OCI-LY3 (cell line): ENCODE measurements around the gene CHD6.

Experiments
- H2AFZ ChIP-seq: fragments of 200-600, 300-600 bp; shearing (Covaris generic); 2 replicates; pipeline ENCODE4 v1.6.0; 2014; ENCODE audit warnings: antibody characterized with exemption, low read depth, low read length
- H3K27ac ChIP-seq: fragments of 200-600, 300-600 bp; sonication (generic); 2 replicates; pipeline ENCODE4 v1.5.1; 2014; ENCODE audit warnings: mild to moderate bottlenecking, low read length, moderate library complexity, mixed read lengths
- H3K27me3 ChIP-seq: fragments of 200-600, 300-600 bp; sonication (generic); 2 replicates; pipeline ENCODE4 v1.6.1; 2014; ENCODE audit warnings: low read depth, low read length, mixed read lengths
- H3K36me3 ChIP-seq: fragments of 200-600, 300-600 bp; sonication (generic); replicated peaks from 2 replicates; pipeline ENCODE3; 2014; ENCODE audit warnings: low read depth, low read length, mixed read lengths
- H3K4me1 ChIP-seq: fragments of 300-600, 200-600 bp; sonication (generic); 2 replicates; pipeline ENCODE4 v1.6.1; 2014; ENCODE audit warnings: low read length, mixed read lengths
- H3K4me2 ChIP-seq: fragments of 200-600, 300-600 bp; sonication (generic); 2 replicates; pipeline ENCODE4 v1.6.1; 2014; ENCODE audit warnings: low read length, mixed read lengths
- H3K4me3 ChIP-seq: fragments of 300-600, 200-600 bp; sonication (generic); 2 replicates; pipeline ENCODE4 v1.5.1; 2014; ENCODE audit warnings: antibody characterized with exemption, mild to moderate bottlenecking, low read length, moderate library complexity
- H3K79me2 ChIP-seq: fragments of 300-600, 200-600 bp; shearing (Covaris generic); 2 replicates; pipeline ENCODE4 v1.6.1; 2014; ENCODE audit warnings: mild to moderate bottlenecking, low read length, mixed read lengths
- H3K9ac ChIP-seq: fragments of 300-600, 200-600 bp; shearing (Covaris generic); 2 replicates; pipeline ENCODE4 v1.6.0; 2014; ENCODE audit warnings: mild to moderate bottlenecking, low read length, moderate library complexity
- H3K9me3 ChIP-seq: fragments of 200-600, 300-600 bp; shearing (Covaris generic); 2 replicates; pipeline ENCODE4 v1.6.1; 2014; ENCODE audit warnings: low read length, mixed read lengths; ENCODE audit not compliant: insufficient read depth
- H4K20me1 ChIP-seq: fragments of 200-600, 300-600 bp; sonication (generic); 2 replicates; pipeline ENCODE4 v1.6.1; 2016; ENCODE audit warnings: low read length, mixed read lengths; ENCODE audit not compliant: insufficient read depth
- CTCF ChIP-seq: fragments of 200-600, 300-600 bp; sonication (generic); IDR thresholded peaks from 2 replicates; pipeline ENCODE4 v1.5.1; 2014; ENCODE audit warnings: antibody characterized with exemption, low read length, low read depth
- EZH2phosphoT487 ChIP-seq: fragments of 200-600 bp; shearing (Covaris generic); IDR thresholded peaks from 2 replicates; pipeline ENCODE4 v1.6.1; 2018; ENCODE audit warnings: antibody characterized with exemption, mixed run types, low read depth

The CHD6 gene

DNA sequence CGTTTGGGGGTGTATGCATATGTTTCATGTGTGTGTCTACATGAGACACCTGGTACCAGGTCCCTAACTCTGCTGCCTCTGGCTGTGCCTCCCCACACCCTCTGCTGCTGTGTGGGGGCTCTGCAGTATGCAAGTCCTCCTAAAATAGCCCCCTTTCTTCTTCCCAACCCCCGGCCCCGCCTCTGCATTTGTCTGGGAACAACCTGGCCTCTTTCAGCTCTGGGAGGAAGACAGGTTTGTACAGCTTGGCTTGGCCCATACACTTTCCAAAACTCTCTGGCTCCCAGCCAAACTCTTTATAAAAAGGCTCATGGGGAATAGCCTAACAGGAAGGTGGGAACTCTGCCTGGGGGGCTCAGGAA, 224.5 kb downstream of the CHD6 start:
- TF ChIP-seq EZH2phosphoT487 (no peak), CTCF (no peak)

GRCh38 chr20:41392871-41393704, 225.1 kb downstream of the CHD6 start:
- H4K20me1 ChIP-seq = no peaks in the 10 kb centered on the region
- H3K4me3 ChIP-seq = no peak overlapping the region
- no peak overlapping the region for H3K9ac ChIP-seq
- no peak overlapping the region for H3K27ac ChIP-seq
- H3K4me2 ChIP-seq = no peak overlapping the region
- H3K36me3 ChIP-seq = no peaks in the 10 kb centered on the region
- no peak for TF ChIP-seq EZH2phosphoT487
- no peak for TF ChIP-seq CTCF
- no peaks in the 10 kb centered on the region for H3K9me3 ChIP-seq
- no peak overlapping the region for H2AFZ ChIP-seq
- no peaks in the 10 kb centered on the region for H3K4me1 ChIP-seq
- H3K27me3 ChIP-seq = peaks cover 12% of the 10 kb centered on the region; the same call in 1 of the 2 replicates
- no peaks in the 10 kb centered on the region for H3K79me2 ChIP-seq

More for the DNA sequence above, 224.5 kb downstream of the CHD6 start:
- Histone ChIP-seq H2AFZ (no peak overlapping the region), H3K4me1 (no peaks in the 10 kb centered on the region), H3K4me3 (no peak overlapping the region), H3K9me3 (no peaks in the 10 kb centered on the region), H4K20me1 (no peaks in the 10 kb centered on the region), H3K36me3 (no peaks in the 10 kb centered on the region), H3K9ac (no peak overlapping the region), H3K4me2 (no peak overlapping the region), H3K27ac (no peak overlapping the region), H3K79me2 (no peaks in the 10 kb centered on the region), H3K27me3 (peaks cover 8% of the 10 kb centered on the region; the same call in 1 of the 2 replicates)

DNA sequence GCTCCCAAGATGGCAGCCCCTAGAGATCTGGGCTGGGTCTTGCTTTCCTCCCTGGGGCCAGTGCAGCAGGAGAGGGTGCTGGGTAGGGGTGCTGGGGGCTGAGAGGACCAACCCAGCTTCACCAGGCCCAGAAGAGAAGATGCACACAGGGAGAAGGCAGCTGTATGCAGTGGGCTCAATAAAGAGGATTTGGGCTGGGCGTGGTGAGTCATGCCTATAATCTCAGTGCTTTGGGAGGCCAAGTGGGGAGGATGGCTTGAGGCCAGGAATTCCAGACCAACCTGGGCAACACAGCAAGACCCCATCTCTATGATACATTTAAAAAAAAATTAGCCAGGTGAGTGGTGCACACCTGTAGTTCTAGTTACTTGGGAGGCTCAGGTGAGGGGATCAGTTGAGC, 225.9 kb downstream of the CHD6 start:
- Histone ChIP-seq H3K36me3 (no peaks in the 10 kb centered on the region), H3K4me2 (no peak overlapping the region), H2AFZ (no peak overlapping the region), H3K4me3 (no peak overlapping the region), H3K27ac (no peak overlapping the region), H3K79me2 (no peaks in the 10 kb centered on the region), H3K4me1 (no peaks in the 10 kb centered on the region), H3K9me3 (no peaks in the 10 kb centered on the region), H4K20me1 (no peaks in the 10 kb centered on the region), H3K27me3 (peaks cover 16% of the 10 kb centered on the region), H3K9ac (no peak overlapping the region)
- TF ChIP-seq CTCF = no peak
- TF ChIP-seq EZH2phosphoT487 = no peak

GRCh38 chr20:41391587-41392001, 226.6 kb downstream of the CHD6 start:
- no peak overlapping the region for H3K9ac ChIP-seq
- H3K27me3 ChIP-seq = peaks cover 18% of the 10 kb centered on the region
- H3K4me1 ChIP-seq = peaks cover 5% of the 10 kb centered on the region
- H2AFZ ChIP-seq = no peak overlapping the region
- H3K4me3 ChIP-seq = no peak overlapping the region
- no peaks in the 10 kb centered on the region for H3K9me3 ChIP-seq
- H3K36me3 ChIP-seq = no peaks in the 10 kb centered on the region
- TF ChIP-seq EZH2phosphoT487 (no peak), CTCF (no peak)
- H4K20me1 ChIP-seq = no peaks in the 10 kb centered on the region
- H3K27ac ChIP-seq = no peak overlapping the region
- H3K79me2 ChIP-seq = no peaks in the 10 kb centered on the region
- no peak overlapping the region for H3K4me2 ChIP-seq
